Measurements from ENCODE around the gene OSMR.

GRCh38 chr5:38889424-38889823 is 43.6 kb downstream of the OSMR start:
- TF ChIP-seq CTCF (IDR thresholded peaks at IDR 0.05; ENCODE audit: low read depth, low read length, poor library complexity, severe bottlenecking) (no peak), EZH2phosphoT487 (IDR thresholded peaks at IDR 0.05; ENCODE audit: borderline replicate concordance, low read length) (no peak)
